GM12878 (cell line): ENCODE data around the gene CD63. TPM values are rescaled to one million over a fixed set of nuclear protein-coding genes. Genes with fewer than 3 reads are reported as not detected.

ENCODE experiments used
- BACH1 ChIP-seq: fragments of 450-650 bp; IDR thresholded peaks from 2 replicates; pipeline ENCODE4 v1.6.1; 2017; ENCODE audit warnings: mild to moderate bottlenecking, borderline replicate concordance
- BMI1 ChIP-seq: fragments of 450-650 bp; IDR thresholded peaks from 2 replicates; pipeline ENCODE4 v1.6.1; 2016; ENCODE audit warnings: mild to moderate bottlenecking, moderate library complexity, borderline replicate concordance
- CHD2 ChIP-seq: IDR thresholded peaks from 2 replicates; pipeline ENCODE4 v1.6.1; 2011; ENCODE audit warnings: low read depth, low read length, improper control_type of control experiment, borderline replicate concordance
- CREB1 ChIP-seq: IDR thresholded peaks from 2 replicates; pipeline ENCODE4 v1.6.1; 2012; ENCODE audit warnings: low read depth, mild to moderate bottlenecking, inconsistent platforms
- EGR1 ChIP-seq, 2 experiments: IDR thresholded peaks; 1 replicate in 1 of 2; 2 replicates in 1 of 2; pipeline ENCODE4 v1.6.1; 2011 to 2012; ENCODE audit warnings: low read depth in 2 of 2, low read length in 2 of 2, borderline replicate concordance in 1 of 2, mild to moderate bottlenecking in 1 of 2, moderate library complexity in 1 of 2
- GABPA ChIP-seq: IDR thresholded peaks from 2 replicates; pipeline ENCODE4 v1.6.1; 2014; ENCODE audit warnings: antibody characterized with exemption, low read depth, mild to moderate bottlenecking, inconsistent platforms
- GATAD2B ChIP-seq: fragments of 450-650 bp; conservative IDR thresholded peaks from 2 replicates; pipeline ENCODE4 v1.6.1; 2017; ENCODE audit warnings: low read depth, mild to moderate bottlenecking, moderate library complexity
- HCFC1 ChIP-seq: fragments of 150-350 bp; IDR thresholded peaks from 2 replicates; pipeline ENCODE4 v1.6.1; 2014; ENCODE audit warnings: low read length
- KAT2A ChIP-seq: conservative IDR thresholded peaks from 2 replicates; pipeline ENCODE4 v1.6.1; 2011; ENCODE audit warnings: low read depth, low read length; ENCODE audit not compliant: control insufficient read depth
- MYC ChIP-seq: IDR thresholded peaks from 2 replicates; pipeline ENCODE4 v1.6.1; 2011; ENCODE audit warnings: mild to moderate bottlenecking, low read length, moderate library complexity, inconsistent platforms; ENCODE audit not compliant: insufficient read depth, insufficient replicate concordance, insufficient read length, severe bottlenecking
- NFIC ChIP-seq: IDR thresholded peaks from 2 replicates; pipeline ENCODE4 v1.6.1; 2012; ENCODE audit warnings: low read depth, mild to moderate bottlenecking, inconsistent platforms, low read length, moderate library complexity
- RAD21 ChIP-seq: IDR thresholded peaks from 2 replicates; pipeline ENCODE4 v1.6.1; 2011; ENCODE audit warnings: mild to moderate bottlenecking, low read depth, low read length, moderate library complexity; ENCODE audit not compliant: insufficient read depth
- RAD51 ChIP-seq: fragments of 450-650 bp; IDR thresholded peaks from 2 replicates; pipeline ENCODE4 v1.6.1; 2016; ENCODE audit warnings: moderate library complexity, mild to moderate bottlenecking, inconsistent platforms
- SMAD1 ChIP-seq: fragments of 450-650 bp; IDR thresholded peaks from 2 replicates; pipeline ENCODE4 v1.6.1; 2018; ENCODE audit warnings: mild to moderate bottlenecking, low read depth; ENCODE audit not compliant: partially characterized antibody
- YBX1 ChIP-seq: fragments of 450-650 bp; IDR thresholded peaks from 2 replicates; pipeline ENCODE4 v1.6.1; 2016; ENCODE audit warnings: antibody characterized with exemption
- polyA plus RNA-seq, 11 experiments: library from polyadenylated mRNA; depleted of rRNA in 4 of 11; unstranded in 6 of 11; stranded (reverse) in 5 of 11; fragments of >200 nt; fragmentation: Nextera tagmentation in 4 of 11; fragmentation: Illumina TruSeq in 1 of 11; extraction: Ambion mirVana in 4 of 11; extraction: Trizol in 1 of 11; gene quantifications; 1 replicate in 1 of 11; 2 replicates in 10 of 11; pipeline versions ENCODE4 v1.2.1 to v1.2.3, GENCODE V29; 2011 to 2016; ENCODE audit warnings: inconsistent platforms in 2 of 11, missing spikeins in 2 of 11, low read depth in 1 of 11
- total RNA-seq, 4 experiments: library from RNA; depleted of rRNA in 3 of 4; stranded (reverse); fragments of >200 nt in 3 of 4; fragmentation: Illumina TruSeq in 1 of 4; extraction: Trizol in 1 of 4; gene quantifications; 2 replicates each; pipeline versions ENCODE4 v1.2.1 to v1.2.3, GENCODE V29; 2013 to 2021
- TF ChIP-seq, protein P1 (sequence below): fragments of 450-650 bp; IDR thresholded peaks from 2 replicates; pipeline ENCODE4 v1.6.1; 2017; ENCODE audit warnings: mild to moderate bottlenecking, moderate library complexity
- TF ChIP-seq, protein P2 (sequence below): fragments of 450-650 bp; IDR thresholded peaks from 2 replicates; pipeline ENCODE4 v1.6.1; 2016; ENCODE audit warnings: mild to moderate bottlenecking
- TF ChIP-seq, protein P3 (sequence below): fragments of 450-650 bp; IDR thresholded peaks from 2 replicates; pipeline ENCODE4 v1.6.1; 2017; ENCODE audit warnings: mild to moderate bottlenecking
- TF ChIP-seq, protein P4 (sequence below): fragments of 450-650 bp; IDR thresholded peaks from 2 replicates; pipeline ENCODE4 v1.6.1; 2018; ENCODE audit warnings: mild to moderate bottlenecking, low read depth, moderate library complexity; ENCODE audit not compliant: partially characterized antibody

CD63 gene
- total and polyA plus RNA-seq, 10 of the 15 experiments (the other 5 are each of a cell fraction or from before 2014, with no cell fraction given): 147 to 220 (median 183) TPM

DNA sequence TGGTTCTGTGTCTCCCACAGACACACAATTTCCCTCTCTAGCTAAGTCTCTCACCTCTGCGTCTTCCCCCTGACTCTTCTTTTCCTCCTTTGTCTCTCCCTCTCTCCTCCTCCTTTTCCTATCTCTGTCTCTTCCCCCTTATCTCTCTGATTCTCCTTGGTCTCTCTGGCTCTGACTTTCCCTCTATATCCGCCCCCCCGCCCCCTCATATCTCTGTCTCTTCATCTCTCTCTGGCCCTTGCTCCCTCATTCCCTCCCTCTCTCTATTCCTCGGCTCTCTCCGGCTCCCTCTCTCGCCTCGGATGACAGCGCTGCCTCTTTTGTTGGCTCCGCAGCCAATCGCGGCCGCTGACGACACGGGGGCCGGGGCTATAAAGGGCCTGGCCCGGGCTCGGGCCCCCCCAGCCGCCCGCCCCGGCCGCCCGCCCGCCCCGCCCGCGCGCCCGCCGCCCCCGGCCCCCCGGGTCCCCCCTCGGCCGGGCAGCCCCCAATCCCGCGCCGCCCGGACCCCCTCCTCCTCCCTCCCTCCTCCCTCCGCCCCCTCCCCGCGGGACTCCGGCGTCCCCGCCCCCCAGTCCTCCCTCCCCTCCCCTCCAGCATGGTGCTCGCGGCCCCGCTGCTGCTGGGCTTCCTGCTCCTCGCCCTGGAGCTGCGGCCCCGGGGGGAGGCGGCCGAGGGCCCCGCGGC, 14.1 kb upstream of the CD63 start, which contains the start of gene GDF11 (continued):
- no peak for TF ChIP-seq HCFC1
- TF ChIP-seq, protein P1, sequence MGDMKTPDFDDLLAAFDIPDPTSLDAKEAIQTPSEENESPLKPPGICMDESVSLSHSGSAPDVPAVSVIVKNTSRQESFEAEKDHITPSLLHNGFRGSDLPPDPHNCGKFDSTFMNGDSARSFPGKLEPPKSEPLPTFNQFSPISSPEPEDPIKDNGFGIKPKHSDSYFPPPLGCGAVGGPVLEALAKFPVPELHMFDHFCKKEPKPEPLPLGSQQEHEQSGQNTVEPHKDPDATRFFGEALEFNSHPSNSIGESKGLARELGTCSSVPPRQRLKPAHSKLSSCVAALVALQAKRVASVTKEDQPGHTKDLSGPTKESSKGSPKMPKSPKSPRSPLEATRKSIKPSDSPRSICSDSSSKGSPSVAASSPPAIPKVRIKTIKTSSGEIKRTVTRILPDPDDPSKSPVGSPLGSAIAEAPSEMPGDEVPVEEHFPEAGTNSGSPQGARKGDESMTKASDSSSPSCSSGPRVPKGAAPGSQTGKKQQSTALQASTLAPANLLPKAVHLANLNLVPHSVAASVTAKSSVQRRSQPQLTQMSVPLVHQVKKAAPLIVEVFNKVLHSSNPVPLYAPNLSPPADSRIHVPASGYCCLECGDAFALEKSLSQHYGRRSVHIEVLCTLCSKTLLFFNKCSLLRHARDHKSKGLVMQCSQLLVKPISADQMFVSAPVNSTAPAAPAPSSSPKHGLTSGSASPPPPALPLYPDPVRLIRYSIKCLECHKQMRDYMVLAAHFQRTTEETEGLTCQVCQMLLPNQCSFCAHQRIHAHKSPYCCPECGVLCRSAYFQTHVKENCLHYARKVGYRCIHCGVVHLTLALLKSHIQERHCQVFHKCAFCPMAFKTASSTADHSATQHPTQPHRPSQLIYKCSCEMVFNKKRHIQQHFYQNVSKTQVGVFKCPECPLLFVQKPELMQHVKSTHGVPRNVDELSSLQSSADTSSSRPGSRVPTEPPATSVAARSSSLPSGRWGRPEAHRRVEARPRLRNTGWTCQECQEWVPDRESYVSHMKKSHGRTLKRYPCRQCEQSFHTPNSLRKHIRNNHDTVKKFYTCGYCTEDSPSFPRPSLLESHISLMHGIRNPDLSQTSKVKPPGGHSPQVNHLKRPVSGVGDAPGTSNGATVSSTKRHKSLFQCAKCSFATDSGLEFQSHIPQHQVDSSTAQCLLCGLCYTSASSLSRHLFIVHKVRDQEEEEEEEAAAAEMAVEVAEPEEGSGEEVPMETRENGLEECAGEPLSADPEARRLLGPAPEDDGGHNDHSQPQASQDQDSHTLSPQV: no peak
- TF ChIP-seq BACH1: no peak
- TF ChIP-seq CREB1: 0 out of 2 replicates have a peak, but pooled peaks have one; percentile 57
- TF ChIP-seq, protein P2, sequence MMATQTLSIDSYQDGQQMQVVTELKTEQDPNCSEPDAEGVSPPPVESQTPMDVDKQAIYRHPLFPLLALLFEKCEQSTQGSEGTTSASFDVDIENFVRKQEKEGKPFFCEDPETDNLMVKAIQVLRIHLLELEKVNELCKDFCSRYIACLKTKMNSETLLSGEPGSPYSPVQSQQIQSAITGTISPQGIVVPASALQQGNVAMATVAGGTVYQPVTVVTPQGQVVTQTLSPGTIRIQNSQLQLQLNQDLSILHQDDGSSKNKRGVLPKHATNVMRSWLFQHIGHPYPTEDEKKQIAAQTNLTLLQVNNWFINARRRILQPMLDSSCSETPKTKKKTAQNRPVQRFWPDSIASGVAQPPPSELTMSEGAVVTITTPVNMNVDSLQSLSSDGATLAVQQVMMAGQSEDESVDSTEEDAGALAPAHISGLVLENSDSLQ: 0 out of 2 replicates have a peak, but pooled peaks have one; percentile 10
- no peak for TF ChIP-seq GABPA
- no peak for TF ChIP-seq KAT2A
- TF ChIP-seq GATAD2B: no peak
- no peak for TF ChIP-seq RAD51
- no peak for TF ChIP-seq NFIC
- TF ChIP-seq YBX1: no peak
- TF ChIP-seq, protein P3, sequence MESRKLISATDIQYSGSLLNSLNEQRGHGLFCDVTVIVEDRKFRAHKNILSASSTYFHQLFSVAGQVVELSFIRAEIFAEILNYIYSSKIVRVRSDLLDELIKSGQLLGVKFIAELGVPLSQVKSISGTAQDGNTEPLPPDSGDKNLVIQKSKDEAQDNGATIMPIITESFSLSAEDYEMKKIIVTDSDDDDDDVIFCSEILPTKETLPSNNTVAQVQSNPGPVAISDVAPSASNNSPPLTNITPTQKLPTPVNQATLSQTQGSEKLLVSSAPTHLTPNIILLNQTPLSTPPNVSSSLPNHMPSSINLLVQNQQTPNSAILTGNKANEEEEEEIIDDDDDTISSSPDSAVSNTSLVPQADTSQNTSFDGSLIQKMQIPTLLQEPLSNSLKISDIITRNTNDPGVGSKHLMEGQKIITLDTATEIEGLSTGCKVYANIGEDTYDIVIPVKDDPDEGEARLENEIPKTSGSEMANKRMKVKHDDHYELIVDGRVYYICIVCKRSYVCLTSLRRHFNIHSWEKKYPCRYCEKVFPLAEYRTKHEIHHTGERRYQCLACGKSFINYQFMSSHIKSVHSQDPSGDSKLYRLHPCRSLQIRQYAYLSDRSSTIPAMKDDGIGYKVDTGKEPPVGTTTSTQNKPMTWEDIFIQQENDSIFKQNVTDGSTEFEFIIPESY: no peak
- peak; percentile 51; the same call in 1 of the 2 replicates for TF ChIP-seq BMI1
- TF ChIP-seq, protein P4, sequence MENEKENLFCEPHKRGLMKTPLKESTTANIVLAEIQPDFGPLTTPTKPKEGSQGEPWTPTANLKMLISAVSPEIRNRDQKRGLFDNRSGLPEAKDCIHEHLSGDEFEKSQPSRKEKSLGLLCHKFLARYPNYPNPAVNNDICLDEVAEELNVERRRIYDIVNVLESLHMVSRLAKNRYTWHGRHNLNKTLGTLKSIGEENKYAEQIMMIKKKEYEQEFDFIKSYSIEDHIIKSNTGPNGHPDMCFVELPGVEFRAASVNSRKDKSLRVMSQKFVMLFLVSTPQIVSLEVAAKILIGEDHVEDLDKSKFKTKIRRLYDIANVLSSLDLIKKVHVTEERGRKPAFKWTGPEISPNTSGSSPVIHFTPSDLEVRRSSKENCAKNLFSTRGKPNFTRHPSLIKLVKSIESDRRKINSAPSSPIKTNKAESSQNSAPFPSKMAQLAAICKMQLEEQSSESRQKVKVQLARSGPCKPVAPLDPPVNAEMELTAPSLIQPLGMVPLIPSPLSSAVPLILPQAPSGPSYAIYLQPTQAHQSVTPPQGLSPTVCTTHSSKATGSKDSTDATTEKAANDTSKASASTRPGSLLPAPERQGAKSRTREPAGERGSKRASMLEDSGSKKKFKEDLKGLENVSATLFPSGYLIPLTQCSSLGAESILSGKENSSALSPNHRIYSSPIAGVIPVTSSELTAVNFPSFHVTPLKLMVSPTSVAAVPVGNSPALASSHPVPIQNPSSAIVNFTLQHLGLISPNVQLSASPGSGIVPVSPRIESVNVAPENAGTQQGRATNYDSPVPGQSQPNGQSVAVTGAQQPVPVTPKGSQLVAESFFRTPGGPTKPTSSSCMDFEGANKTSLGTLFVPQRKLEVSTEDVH: no peak
- TF ChIP-seq SMAD1: peak; percentile 69
- no peak for TF ChIP-seq RAD21
- TF ChIP-seq EGR1 (IDR thresholded peaks at IDR 0.05; ENCODE audit: borderline replicate concordance in 1 of 2, low read depth in 2 of 2, low read length in 2 of 2): no peak
- no peak for TF ChIP-seq MYC
- no peak for TF ChIP-seq CHD2
